Astrocyte of the cerebellum (primary cell): ENCODE data around the gene DDX10.

ENCODE experiments used
- DNase-seq: peaks from one replicate; pipeline ENCODE4 v3.0.0-alpha.2; 2011; ENCODE audit warnings: low read depth
- H3K4me3 ChIP-seq: 2 replicates; pipeline ENCODE4 v1.5.1; 2011; ENCODE audit warnings: mild to moderate bottlenecking, low read depth, low read length, moderate library complexity
- CTCF ChIP-seq: IDR thresholded peaks from 2 replicates; pipeline ENCODE4 v1.5.1; 2012; ENCODE audit warnings: low read length, low read depth, moderate library complexity, mild to moderate bottlenecking; ENCODE audit errors: missing control alignments
- in situ Hi-C: cut with HindIII; loops from 2 replicates; pipeline ENCODE4 v1.10.0; 2017; ENCODE audit warnings: low sequenced_read_pairs

DDX10 gene

GRCh38 chr11:108836541-108836940 is 171.7 kb downstream of the DDX10 start:
- no peak for TF ChIP-seq CTCF
- in situ Hi-C loops, result no loop called here
- H3K4me3 ChIP-seq, result no peak overlapping the region
- DNase-seq, result no peak

- in situ Hi-C loops, result no loop called here
- no peak overlapping the region for H3K4me3 ChIP-seq
- TF ChIP-seq CTCF, result no peak
- DNase-seq, result no peak
Measured at GRCh38 chr11:108838102-108838791, 173.4 kb downstream of the DDX10 start.

DNA sequence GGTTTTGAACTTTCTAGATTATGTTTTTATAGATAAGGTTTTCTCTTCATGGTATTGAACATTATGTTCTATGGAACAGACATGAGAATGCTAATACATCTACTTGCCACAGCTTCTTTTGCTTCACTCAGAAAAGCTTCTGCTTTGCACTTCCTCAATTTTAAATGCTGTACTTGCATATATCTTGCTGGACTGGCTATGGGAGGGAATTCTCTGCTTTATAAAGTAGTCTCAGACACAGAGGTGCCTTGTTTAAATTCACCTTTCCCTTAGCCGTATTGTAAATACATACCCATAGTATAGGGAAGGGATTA is 173.9 kb downstream of the DDX10 start:
- DNase-seq, result no peak
- TF ChIP-seq CTCF, result no peak
- no peak overlapping the region for H3K4me3 ChIP-seq
- in situ Hi-C loops, result no loop called here

GRCh38 chr11:108846009-108846408 is 181.1 kb downstream of the DDX10 start:
- no peak for TF ChIP-seq CTCF
- in situ Hi-C loops, result no loop called here
- no peak for DNase-seq
- no peak overlapping the region for H3K4me3 ChIP-seq

DNA sequence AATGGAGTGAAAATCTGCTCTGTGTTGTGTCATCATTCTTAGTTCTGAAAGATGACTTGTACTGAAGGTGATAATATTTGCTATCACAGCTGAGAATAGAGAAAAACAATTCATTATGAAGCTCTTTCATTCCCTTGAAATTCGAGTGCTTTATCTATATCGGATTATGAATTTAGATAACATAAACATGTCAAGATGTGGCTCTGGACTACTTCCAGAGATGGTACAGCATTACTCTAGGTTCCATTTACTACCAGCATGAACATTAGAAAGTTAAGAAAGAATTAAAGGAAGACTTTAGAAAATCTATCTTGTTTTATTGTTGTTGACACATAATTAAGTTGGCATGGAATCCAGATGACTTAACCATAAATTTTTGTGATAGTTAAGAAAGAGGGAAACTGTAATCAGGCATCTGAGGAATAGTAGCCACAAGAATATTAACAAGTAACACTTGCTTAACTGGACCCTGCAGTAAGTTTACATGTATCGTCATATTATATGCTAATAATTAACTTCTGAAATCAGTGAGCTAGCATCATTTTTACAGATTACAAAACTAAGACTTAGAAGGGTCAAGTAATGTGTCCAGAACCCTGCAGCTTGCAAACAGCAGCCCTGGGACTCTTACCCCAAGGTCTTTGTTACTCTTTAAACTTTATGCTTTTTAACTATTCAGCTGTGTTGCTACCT is 182.6 kb downstream of the DDX10 start:
- in situ Hi-C loops, result no loop called here
- DNase-seq, result no peak
- no peak for TF ChIP-seq CTCF
- H3K4me3 ChIP-seq, result no peak overlapping the region

DNA sequence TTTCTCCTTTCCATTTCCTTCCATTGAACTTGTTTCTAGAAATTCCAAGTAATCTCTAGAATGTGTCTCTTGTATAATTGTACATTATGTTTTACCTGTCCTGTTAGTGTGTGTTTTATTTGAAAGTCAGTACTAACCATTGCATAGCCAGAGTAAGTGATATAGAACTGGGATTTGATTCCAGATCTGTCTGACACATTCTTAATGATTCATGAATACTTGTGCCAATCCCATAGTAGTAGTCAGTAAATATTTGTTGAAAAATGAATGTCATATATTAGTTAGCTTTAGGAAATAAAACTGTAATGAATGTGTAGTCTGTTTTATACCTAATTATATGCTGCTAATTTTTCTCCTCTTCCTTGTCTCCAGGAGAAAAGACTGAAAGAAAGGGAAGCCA is 186.9 kb downstream of the DDX10 start:
- no peak overlapping the region for H3K4me3 ChIP-seq
- in situ Hi-C loops, result no loop called here
- no peak for TF ChIP-seq CTCF
- no peak for DNase-seq

GRCh38 chr11:108852701-108853100 is 187.8 kb downstream of the DDX10 start:
- in situ Hi-C loops, result no loop called here
- no peak for DNase-seq
- no peak overlapping the region for H3K4me3 ChIP-seq
- no peak for TF ChIP-seq CTCF
